Inflammatory macrophage treated with lipopolysaccharide for 1 hour (primary cell): ENCODE measurements around the gene CD276.
"Not testable (repeated sequence)": the region's sequence is repeated elsewhere in the genome, so short reads cannot be mapped to it uniquely, and the experiment has no call there.

Experiments used
- DNase-seq, 2 donors: peaks; one replicate each; pipeline ENCODE4 v3.0.0-alpha.2; 2020 to 2022

The CD276 gene

GRCh38 chr15:73683777-73684580 is at the start of gene CD276:
Gene CD276 (plus strand): TSS chr15:73684383. CDS start chr15:73699640, 15,257 bp downstream.
- DNase-seq = peak; percentile 97 to 98

- DNase-seq = no peak
These were observed 46.7 kb upstream of the CD276 start for GRCh38 chr15:73637527-73637926.

GRCh38 chr15:73639464-73639863 is 44.7 kb upstream of the CD276 start:
- DNase-seq = not testable (repeated sequence)

GRCh38 chr15:73647259-73648013 is 36.7 kb upstream of the CD276 start:
- DNase-seq = no peak

GRCh38 chr15:73648014-73648295 is 36.2 kb upstream of the CD276 start:
- DNase-seq = no peak

GRCh38 chr15:73650416-73651126 is 33.6 kb upstream of the CD276 start:
- DNase-seq = peak; percentile 85 to 91

GRCh38 chr15:73654659-73655058 is 29.5 kb upstream of the CD276 start:
- DNase-seq = no peak

- DNase-seq = no peak
These were observed 28.5 kb upstream of the CD276 start for GRCh38 chr15:73655724-73656123.

GRCh38 chr15:73658645-73659044 is 25.5 kb upstream of the CD276 start:
- DNase-seq = no peak

- DNase-seq = no peak
These were observed 23.7 kb upstream of the CD276 start for GRCh38 chr15:73660455-73660854.

GRCh38 chr15:73674587-73674986 is 9.6 kb upstream of the CD276 start:
- DNase-seq = no peak

- DNase-seq = peak in 1 of 2 donors; percentile 77
These were observed 7.0 kb upstream of the CD276 start for GRCh38 chr15:73677146-73677607.

GRCh38 chr15:73677733-73678132 is 6.5 kb upstream of the CD276 start:
- no peak for DNase-seq

GRCh38 chr15:73678498-73678897 is 5.7 kb upstream of the CD276 start:
- no peak for DNase-seq

- no peak for DNase-seq
These were observed 5.0 kb upstream of the CD276 start for GRCh38 chr15:73679180-73679579.

GRCh38 chr15:73679964-73680363 is 4.2 kb upstream of the CD276 start:
- no peak for DNase-seq

GRCh38 chr15:73680549-73680948 is 3.6 kb upstream of the CD276 start:
- DNase-seq = no peak

GRCh38 chr15:73681063-73681462 is 3.1 kb upstream of the CD276 start:
- DNase-seq = no peak

GRCh38 chr15:73681856-73682599 is 2.2 kb upstream of the CD276 start:
- no peak for DNase-seq

- no peak for DNase-seq
These were observed 1.5 kb upstream of the CD276 start for GRCh38 chr15:73682600-73683090.

GRCh38 chr15:73683257-73683776 is 866 bp upstream of the CD276 start:
- DNase-seq = no peak
